Measurements from ENCODE around the gene CPNE4. TPM values are rescaled to one million over a fixed set of nuclear protein-coding genes. Genes with fewer than 3 reads are reported as not detected.

CPNE4 gene
- total RNA-seq, 1 donor from 2014 or later: not detected

- no peaks in the 10 kb centered on the region for H3K9me3 Mint-ChIP-seq (ENCODE audit: low read depth)
- no peak for DNase-seq (ENCODE audit: low spot score)
- peaks cover 70% of the 10 kb centered on the region for H3K27me3 Mint-ChIP-seq (ENCODE audit: low read depth)
- no peak overlapping the region for H3K27ac Mint-ChIP-seq (ENCODE audit: unreplicated experiment)
- peaks cover 9% of the 10 kb centered on the region for H3K4me1 Mint-ChIP-seq (ENCODE audit: low read depth)
- no peak for TF ChIP-seq CTCF (IDR thresholded peaks at IDR 0.05)
- H3K4me3 Mint-ChIP-seq (ENCODE audit: unreplicated experiment): no peak overlapping the region
- no peaks in the 10 kb centered on the region for H3K36me3 Mint-ChIP-seq (ENCODE audit: low read depth)
These were observed 1.3 kb downstream of the CPNE4 start for GRCh38 chr3:132033471-132033870.

DNA sequence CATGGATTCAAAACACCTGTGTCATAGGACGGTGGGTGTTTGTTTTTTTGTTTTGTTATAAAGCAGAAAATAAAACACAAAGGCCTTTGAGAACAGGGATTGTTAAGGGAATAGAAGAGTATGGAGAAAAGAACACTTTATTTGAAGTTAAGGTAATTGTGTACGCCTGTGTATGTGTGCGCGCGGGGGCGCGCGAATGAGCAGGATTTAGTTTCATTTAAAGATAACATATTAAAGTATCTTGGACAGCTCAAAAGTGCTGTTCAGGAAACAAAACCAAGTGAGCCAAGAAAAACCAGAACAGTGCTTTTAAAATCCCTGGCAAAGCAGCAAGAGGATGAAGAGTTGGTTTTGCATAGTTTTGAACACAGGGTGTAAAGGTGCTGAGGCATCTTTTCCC lies 1.9 kb downstream of the CPNE4 start:
- no peak for DNase-seq (ENCODE audit: low spot score)
- no peak overlapping the region for H3K27ac Mint-ChIP-seq (ENCODE audit: unreplicated experiment)
- no peak overlapping the region for H3K4me3 Mint-ChIP-seq (ENCODE audit: unreplicated experiment)

GRCh38 chr3:132029182-132029902 lies 5.5 kb downstream of the CPNE4 start:
- H3K36me3 Mint-ChIP-seq (ENCODE audit: low read depth): no peaks in the 10 kb centered on the region
- TF ChIP-seq CTCF (IDR thresholded peaks at IDR 0.05): peak; percentile 91
- H3K9me3 Mint-ChIP-seq (ENCODE audit: low read depth): no peaks in the 10 kb centered on the region
- H3K4me3 Mint-ChIP-seq (ENCODE audit: unreplicated experiment): no peak overlapping the region
- no peak for DNase-seq (ENCODE audit: low spot score)
- no peak overlapping the region for H3K27ac Mint-ChIP-seq (ENCODE audit: unreplicated experiment)
- peaks cover 58% of the 10 kb centered on the region for H3K27me3 Mint-ChIP-seq (ENCODE audit: low read depth)
- H3K4me1 Mint-ChIP-seq (ENCODE audit: low read depth): peaks cover 4% of the 10 kb centered on the region

More for the DNA sequence above, 1.9 kb downstream of the CPNE4 start:
- Mint-ChIP-seq H3K4me1 (ENCODE audit: low read depth) (peaks cover 9% of the 10 kb centered on the region), H3K36me3 (ENCODE audit: low read depth) (no peaks in the 10 kb centered on the region), H3K9me3 (ENCODE audit: low read depth) (no peaks in the 10 kb centered on the region), H3K27me3 (ENCODE audit: low read depth) (peaks cover 72% of the 10 kb centered on the region)
- no peak for TF ChIP-seq CTCF (IDR thresholded peaks at IDR 0.05)

DNA sequence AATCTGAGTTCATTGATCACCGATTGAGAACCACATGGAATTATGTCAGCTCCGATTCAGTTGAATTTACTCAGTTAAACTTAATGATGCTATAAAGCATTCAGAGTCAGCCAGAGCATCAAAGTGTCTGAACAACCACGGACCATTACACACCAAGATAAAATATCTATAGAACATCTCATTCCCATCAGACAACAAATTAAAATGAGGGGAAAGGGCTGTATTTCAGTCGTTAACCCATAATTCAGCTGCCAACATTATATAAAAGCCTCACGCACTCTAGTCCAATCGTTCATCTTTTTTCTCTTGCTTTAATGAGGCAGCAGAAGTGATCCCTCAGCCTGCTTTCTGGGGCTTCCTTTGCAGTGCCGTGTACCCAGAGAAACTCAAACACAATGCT lies 11.9 kb downstream of the CPNE4 start:
- Mint-ChIP-seq H3K27me3 (ENCODE audit: low read depth) (peaks cover 15% of the 10 kb centered on the region), H3K27ac (ENCODE audit: unreplicated experiment) (no peak overlapping the region)
- DNase-seq (ENCODE audit: low spot score): no peak

DNA sequence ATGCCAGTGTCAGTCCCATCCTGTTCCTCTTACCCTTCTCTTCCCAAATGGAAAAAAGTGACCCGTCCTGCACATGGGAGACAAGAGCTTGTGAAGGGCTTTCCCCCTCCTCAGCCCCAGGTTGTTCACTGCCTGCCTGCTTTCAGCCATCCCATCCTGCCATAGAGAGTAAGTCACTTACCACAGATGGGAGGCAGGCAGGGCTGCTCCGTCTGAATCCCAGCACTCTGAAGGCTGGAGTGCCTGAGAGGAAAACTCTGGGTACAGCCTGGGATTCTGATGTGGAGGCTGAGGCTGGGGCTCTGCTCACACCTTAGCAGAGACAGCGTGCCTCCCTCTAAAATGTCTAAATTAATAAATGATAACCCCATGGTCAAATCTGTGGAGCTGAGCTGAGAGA lies 14.8 kb downstream of the CPNE4 start:
- no peaks in the 10 kb centered on the region for H3K36me3 Mint-ChIP-seq (ENCODE audit: low read depth)

More for the DNA sequence above, 11.9 kb downstream of the CPNE4 start:
- H3K36me3 Mint-ChIP-seq (ENCODE audit: low read depth): no peaks in the 10 kb centered on the region
- H3K9me3 Mint-ChIP-seq (ENCODE audit: low read depth): no peaks in the 10 kb centered on the region
- TF ChIP-seq CTCF (IDR thresholded peaks at IDR 0.05): no peak
- no peak overlapping the region for H3K4me3 Mint-ChIP-seq (ENCODE audit: unreplicated experiment)
- no peaks in the 10 kb centered on the region for H3K4me1 Mint-ChIP-seq (ENCODE audit: low read depth)

More for the DNA sequence above, 14.8 kb downstream of the CPNE4 start:
- DNase-seq (ENCODE audit: low spot score): no peak
- Mint-ChIP-seq H3K27ac (ENCODE audit: unreplicated experiment) (no peak overlapping the region), H3K4me1 (ENCODE audit: low read depth) (no peaks in the 10 kb centered on the region), H3K9me3 (ENCODE audit: low read depth) (no peaks in the 10 kb centered on the region), H3K4me3 (ENCODE audit: unreplicated experiment) (no peak overlapping the region), H3K27me3 (ENCODE audit: low read depth) (peaks cover 17% of the 10 kb centered on the region)
- TF ChIP-seq CTCF (IDR thresholded peaks at IDR 0.05): no peak
